HepG2 (cell line): ENCODE results near the gene RERE. TPM values are rescaled to one million over a fixed set of nuclear protein-coding genes. Genes with fewer than 3 reads are reported as not detected.

Experiments
- ATAC-seq: fragments of 200-7000 bp; cut with Tn5 transposase; 3 replicates; pipeline ENCODE4 v1.9.1; 2020; ENCODE audit warnings: mild to moderate bottlenecking, moderate library complexity
- BruUV-seq: library from RNA; stranded (reverse); fragments of 400-500 nt; replicated peaks from 2 replicates; lab custom pipeline; 2021; lab: Mats Ljungman, UMichigan
- CTCF ChIA-PET: fragments of 300-600 bp; formaldehyde crosslinking; extraction: SDS; loops from one replicate; lab custom pipeline; 2021; ENCODE audit warnings: low total read pairs, inconsistent platforms, low intra/inter-chr PET ratio; lab: Yijun Ruan, JAX
- POLR2A ChIA-PET: fragments of 350-600 bp; sonication (Branson Sonifier 250); formaldehyde crosslinking; loops from one replicate; lab custom pipeline; 2020; ENCODE audit warnings: antibody characterized with exemption, inconsistent platforms; lab: Yijun Ruan, JAX
- DNase-seq: peaks from one replicate; pipeline ENCODE4 v3.0.0-alpha.2; 2015; ENCODE audit warnings: low spot score
- FAIRE-seq: peaks from 3 replicates; lab custom pipeline; 2011; peaks lifted over from hg19 to GRCh38; lab: Jason Lieb, UNC
- H2AFZ ChIP-seq: one replicate; pipeline ENCODE4 v1.6.1; 2011; ENCODE audit warnings: low read length, inconsistent platforms
- H3K27ac ChIP-seq: fragments of 300-600 bp; 3 replicates; pipeline ENCODE4 v1.8.0; 2011; ENCODE audit warnings: mixed run types, mild to moderate bottlenecking, mixed read lengths, low read length, inconsistent platforms; ENCODE audit not compliant: insufficient read depth; ENCODE audit errors: extremely low read length
- H3K27me3 ChIP-seq, 2 experiments: fragments of 200-600 bp in 1 of 2; 2 replicates in 1 of 2; 3 replicates in 1 of 2; pipeline versions ENCODE4 v1.6.0 to v1.8.0; 2011; ENCODE audit warnings: low read length in 2 of 2, mild to moderate bottlenecking in 2 of 2, moderate library complexity in 2 of 2, inconsistent platforms in 1 of 2; ENCODE audit not compliant: insufficient read depth in 2 of 2, control insufficient read depth in 1 of 2
- H3K36me3 ChIP-seq, 2 experiments: fragments of 200-600 bp in 1 of 2; replicated peaks in 1 of 2; 2 replicates in 1 of 2; 3 replicates in 1 of 2; pipeline versions ENCODE4 v1.5.1 to v1.8.0; 2011; ENCODE audit warnings: low read length in 2 of 2, inconsistent platforms in 1 of 2; ENCODE audit not compliant: insufficient read depth in 2 of 2, control insufficient read depth in 1 of 2
- H3K4me1 ChIP-seq: 2 replicates; pipeline ENCODE4 v1.5.1; 2012; ENCODE audit warnings: low read length, inconsistent platforms; ENCODE audit not compliant: insufficient read depth
- H3K4me2 ChIP-seq: 2 replicates; pipeline ENCODE4 v1.6.0; 2011; ENCODE audit warnings: low read depth, low read length, inconsistent platforms
- H3K4me3 ChIP-seq, 3 experiments: fragments of 200-600 bp in 1 of 3; sonication (generic), shearing (Covaris generic) in 1 of 3; replicated peaks in 1 of 3; 2 replicates each; pipeline ENCODE4 v1.5.1; 2011 to 2016; ENCODE audit warnings: low read length in 3 of 3, inconsistent platforms in 2 of 3, low read depth in 2 of 3, mild to moderate bottlenecking in 2 of 3, control low read depth in 1 of 3, mixed read lengths in 1 of 3; ENCODE audit not compliant: insufficient read depth in 1 of 3
- H3K79me2 ChIP-seq: one replicate; pipeline ENCODE4 v1.6.1; 2011; ENCODE audit warnings: low read length, inconsistent platforms; ENCODE audit not compliant: insufficient read depth
- H3K9ac ChIP-seq: 2 replicates; pipeline ENCODE4 v1.6.0; 2011; ENCODE audit warnings: mild to moderate bottlenecking, low read depth, low read length, inconsistent platforms; ENCODE audit not compliant: insufficient read depth
- H3K9me3 ChIP-seq: 2 replicates; pipeline ENCODE4 v1.5.1; 2012; ENCODE audit warnings: mild to moderate bottlenecking, low read length
- H4K20me1 ChIP-seq: 2 replicates; pipeline ENCODE4 v1.6.0; 2011; ENCODE audit warnings: inconsistent platforms, mild to moderate bottlenecking, low read length, moderate library complexity; ENCODE audit not compliant: insufficient read depth
- AGO1 ChIP-seq: fragments of 200-400 bp; formaldehyde crosslinking; IDR thresholded peaks from 2 replicates; pipeline ENCODE4 v1.6.1; 2017; ENCODE audit warnings: mild to moderate bottlenecking, low read depth, low read length, moderate library complexity; ENCODE audit not compliant: poor library complexity, severe bottlenecking
- AGO2 ChIP-seq: fragments of 200-400 bp; formaldehyde crosslinking; optimal IDR thresholded peaks from 2 replicates; pipeline ENCODE3; 2017; ENCODE audit warnings: mild to moderate bottlenecking, low read depth, low read length, moderate library complexity
- GATAD1 ChIP-seq: IDR thresholded peaks from 2 replicates; pipeline ENCODE4 v1.6.1; 2016; ENCODE audit warnings: missing genetic modification reagents, missing compliant biosample characterization
- HNRNPLL ChIP-seq: fragments of 200-400 bp; formaldehyde crosslinking; IDR thresholded peaks from 2 replicates; pipeline ENCODE4 v1.6.1; 2017; ENCODE audit warnings: mild to moderate bottlenecking, low read depth, low read length; ENCODE audit not compliant: poor library complexity, severe bottlenecking
- RBM22 ChIP-seq: fragments of 200-400 bp; formaldehyde crosslinking; optimal IDR thresholded peaks from 2 replicates; pipeline ENCODE3; 2017; ENCODE audit warnings: mild to moderate bottlenecking, low read length, moderate library complexity
- ZNF451 ChIP-seq: sonication (generic); formaldehyde crosslinking; IDR thresholded peaks from 2 replicates; pipeline ENCODE4 v1.5.0; 2020; ENCODE audit warnings: mild to moderate bottlenecking, missing genetic modification reagents
- ZNF570 ChIP-seq: sonication (generic); formaldehyde crosslinking; IDR thresholded peaks from 2 replicates; pipeline ENCODE4 v1.4.0; 2020; ENCODE audit warnings: mild to moderate bottlenecking, missing genetic modification reagents, borderline replicate concordance
- WGBS: methylation state at CpG from one replicate; pipeline ENCODE4 v1.1.6; 2017; ENCODE audit warnings: low lambda C conversion rate; 5-methylcytosine and 5-hydroxymethylcytosine counted together
- in situ Hi-C: cut with HindIII; loops from 2 replicates; pipeline ENCODE4 v1.10.0; 2017; ENCODE audit warnings: low pct_unique_long_range_greater_than_20kb; ENCODE audit not compliant: extremely low pct_ligation_motif_present
- intact Hi-C: fragments of 100-400 bp; cut with micrococcal nuclease; formaldehyde crosslinking; loops from one replicate; pipeline ENCODE4 v1.10.0; 2022; ENCODE audit not compliant: unreplicated experiment
- polyA plus RNA-seq, 8 experiments: library from polyadenylated mRNA; depleted of rRNA in 3 of 8; stranded (reverse) in 7 of 8; unstranded in 1 of 8; fragments of >200 nt; fragmentation: Illumina TruSeq in 4 of 8; extraction: Trizol in 4 of 8; gene quantifications; 2 replicates each; pipeline versions ENCODE4 v1.2.1 to v1.2.3, GENCODE V29; 2011 to 2016; ENCODE audit warnings: low read depth in 4 of 8, missing spikeins in 1 of 8, mixed read lengths in 1 of 8; ENCODE audit not compliant: insufficient read depth in 1 of 8
- total RNA-seq, 5 experiments: library from RNA; depleted of rRNA; stranded (reverse); fragments of >200 nt; fragmentation: Illumina TruSeq; extraction: Trizol; gene quantifications; 2 replicates each; pipeline ENCODE4 v1.2.3, GENCODE V29; 2016; ENCODE audit warnings: low read depth in 1 of 5

Gene RERE
- total and polyA plus RNA-seq, 2 of the 13 experiments (the other 11 are each of a cell fraction or from before 2014, with no cell fraction given) = 18.3 to 21.9 TPM

GRCh38 chr1:8356256-8357209, 460.9 kb downstream of the RERE start:
- H3K4me1 ChIP-seq = no peaks in the 10 kb centered on the region
- ATAC-seq = no peak
- BruUV-seq = no TSS peak
- H3K4me3 ChIP-seq = no peak overlapping the region
- in situ Hi-C loops (no loop called here), intact Hi-C loops (no loop called here)
- no peak overlapping the region for H2AFZ ChIP-seq
- no peak overlapping the region for H3K27ac ChIP-seq
- ChIA-PET CTCF (no interaction called here), POLR2A (no interaction called here)
- H3K9me3 ChIP-seq = no peaks in the 10 kb centered on the region
- FAIRE-seq = no peak
- no peak for DNase-seq
- H3K79me2 ChIP-seq = no peaks in the 10 kb centered on the region
- no peaks in the 10 kb centered on the region for H4K20me1 ChIP-seq
- no peak overlapping the region for H3K9ac ChIP-seq
- 97% methylated on average over 22 of the region's 27 CpGs for WGBS
- no peak overlapping the region for H3K4me2 ChIP-seq
- H3K27me3 ChIP-seq = no peaks in the 10 kb centered on the region; a peak in 1 of 5 replicates
- TF ChIP-seq GATAD1 = no peak
- peak; percentile 8 for TF ChIP-seq RBM22
- TF ChIP-seq ZNF570 = no peak
- TF ChIP-seq, all 625 proteins: peak for 1
- peaks cover 51 to 67% of the 10 kb centered on the region in 2 experiments for H3K36me3 ChIP-seq

DNA sequence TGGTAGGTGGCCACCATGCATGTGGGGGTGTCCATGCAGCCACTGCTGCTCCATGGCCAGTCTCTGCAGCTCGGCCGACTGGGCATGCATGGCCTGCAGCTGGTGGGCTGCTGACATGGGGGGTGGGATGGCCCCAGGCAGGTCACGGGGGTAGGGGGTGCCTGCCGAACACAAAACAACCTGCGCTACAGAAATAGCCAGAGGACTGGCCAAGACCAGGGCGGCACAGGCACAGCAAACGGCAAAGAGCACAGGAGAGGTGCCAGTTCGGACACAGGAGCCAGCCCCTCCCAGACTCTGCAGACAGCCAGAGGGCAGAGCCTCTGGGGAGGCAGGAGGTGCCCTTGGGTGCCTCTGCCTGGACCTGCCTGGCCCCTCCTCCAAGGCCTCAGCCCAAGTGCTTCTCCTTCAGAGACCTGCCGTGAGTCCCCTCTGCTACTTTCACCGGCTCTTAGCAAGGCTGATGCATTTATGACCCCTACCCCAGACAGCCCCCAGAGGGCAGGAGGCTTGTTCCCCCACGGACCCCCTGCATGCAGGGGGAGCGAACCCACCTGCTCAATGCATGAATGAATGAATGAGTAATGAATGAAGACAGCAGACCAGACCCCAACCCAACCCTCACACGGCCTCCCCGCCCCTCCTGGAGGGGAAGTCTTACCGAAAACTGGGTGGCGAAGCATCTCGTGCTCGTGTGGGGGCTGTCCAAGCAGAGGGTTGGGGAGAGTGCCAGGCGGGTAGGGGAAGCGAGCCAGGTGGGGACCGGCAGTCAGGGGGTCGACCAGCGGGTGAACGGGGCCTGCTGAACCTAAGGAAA, 461.8 kb downstream of the RERE start:
- CTCF ChIA-PET = no interaction called here

More for the DNA sequence above, 461.8 kb downstream of the RERE start:
- Histone ChIP-seq H3K4me1 (no peaks in the 10 kb centered on the region), H3K36me3 (peaks cover 45 to 62% of the 10 kb centered on the region in 2 experiments), H3K79me2 (no peaks in the 10 kb centered on the region), H3K9ac (no peak overlapping the region), H3K27ac (no peak overlapping the region), H3K4me2 (no peak overlapping the region), H4K20me1 (peaks cover 6% of the 10 kb centered on the region; the same call in 1 of the 2 replicates), H3K9me3 (no peaks in the 10 kb centered on the region), H3K27me3 (no peaks in the 10 kb centered on the region; a peak in 1 of 5 replicates), H3K4me3 (no peak overlapping the region), H2AFZ (no peak overlapping the region)
- TF ChIP-seq ZNF451 (CRISPR knock-in tag) = no peak
- TF ChIP-seq AGO2 = peak; percentile 56
- no peak for TF ChIP-seq AGO1
- no peak for TF ChIP-seq HNRNPLL
- in situ Hi-C loops (no loop called here), intact Hi-C loops (no loop called here)
- WGBS = 98% methylated on average over 14 of the region's 24 CpGs
- no peak for DNase-seq
- FAIRE-seq = no peak
- POLR2A ChIA-PET = no interaction called here
- no peak for ATAC-seq
- no TSS peak for BruUV-seq
